Lower leg skin (tissue), 3 donors: Measurements from ENCODE around the gene CIZ1.

Experiments used
- CTCF ChIP-seq, 3 donors: fragments of 450-650 bp; IDR thresholded peaks; one replicate each; pipeline ENCODE4 v1.5.1; 2016; ENCODE audit warnings: antibody characterized with exemption in 3 of 3, mild to moderate bottlenecking in 3 of 3, moderate library complexity in 2 of 3
- POLR2A ChIP-seq, 2 donors: fragments of 450-650 bp; IDR thresholded peaks; one replicate each; pipeline ENCODE4 v1.6.1; 2016 to 2017; ENCODE audit warnings: antibody characterized with exemption in 2 of 2, mild to moderate bottlenecking in 1 of 2, moderate library complexity in 1 of 2

GRCh38 chr9:128190013-128190412 lies 1.4 kb downstream of the CIZ1 start:
- TF ChIP-seq CTCF (IDR thresholded peaks at IDR 0.05) (no peak), POLR2A (IDR thresholded peaks at IDR 0.05) (no peak)
